Heart right ventricle (tissue), 16 donors: Measurements from ENCODE around the gene KRTAP10-1. TPM values are rescaled to one million over a fixed set of nuclear protein-coding genes. Genes with fewer than 3 reads are reported as not detected.

Experiments used
- ATAC-seq, 8 donors: fragments of 200-7000 bp; cut with Tn5 transposase; one replicate each; pipeline ENCODE4 v1.9.1; 2020; ENCODE audit warnings: mild to moderate bottlenecking in 8 of 8, moderate library complexity in 8 of 8, moderate number of reproducible peaks in 1 of 8
- DNase-seq, 2 donors: peaks; one replicate each; pipeline ENCODE4 v3.0.0-alpha.2; 2020
- H3K27ac ChIP-seq, 10 donors: fragments of 200-600 bp; sonication (generic) in 2 of 10; one replicate each; pipeline versions ENCODE4 v1.5.0 to v1.8.0; 2020 to 2022; ENCODE audit warnings: mild to moderate bottlenecking in 3 of 10
- H3K27me3 ChIP-seq, 7 donors: fragments of 200-600 bp; one replicate each; pipeline ENCODE4 v1.8.0; 2021 to 2022; ENCODE audit warnings: mild to moderate bottlenecking in 2 of 7
- H3K36me3 ChIP-seq, 9 donors: fragments of 200-600 bp; sonication (generic) in 1 of 9; one replicate each; pipeline versions ENCODE4 v1.5.0 to v1.8.0; 2020 to 2022; ENCODE audit warnings: mild to moderate bottlenecking in 2 of 9
- H3K4me1 ChIP-seq, 9 donors: fragments of 200-600 bp; sonication (generic) in 1 of 9; one replicate each; pipeline versions ENCODE4 v1.5.0 to v1.8.0; 2020 to 2022; ENCODE audit warnings: mild to moderate bottlenecking in 4 of 9
- H3K4me3 ChIP-seq, 10 donors: fragments of 200-600 bp; sonication (generic) in 2 of 10; one replicate each; pipeline versions ENCODE4 v1.5.0 to v1.8.0; 2020 to 2022; ENCODE audit warnings: mild to moderate bottlenecking in 7 of 10, moderate library complexity in 2 of 10
- H3K9me3 ChIP-seq, 11 donors: fragments of 200-600 bp in 10 of 11; sonication (generic) in 2 of 11; one replicate each; pipeline versions ENCODE4 v1.5.0 to v1.8.0; 2013 to 2022; ENCODE audit warnings: mild to moderate bottlenecking in 2 of 11, control low read depth in 1 of 11, moderate library complexity in 1 of 11
- WGBS, 2 donors: extraction: QIAGEN DNeasy Blood & Tissue Kit; methylation state at CpG; one replicate each; pipeline ENCODE4 v1.1.7; 2013; ENCODE audit warnings: inconsistent platforms in 1 of 2; 5-methylcytosine and 5-hydroxymethylcytosine counted together
- intact Hi-C, 10 donors: fragments of 100-400 bp; cut with DNase I; formaldehyde crosslinking; loops; one replicate each; pipeline versions ENCODE4 v1.11.1 to v1.14.2; 2022
- polyA plus RNA-seq, 2 donors: library from polyadenylated mRNA; stranded (reverse); fragments of 200-250 nt; gene quantifications; one replicate each; pipeline ENCODE4 v1.2.3, GENCODE V29; 2013
- total RNA-seq, 10 donors: library from RNA; stranded (reverse); fragmentation: NEBNext Ultra II Directional in 3 of 10; extraction: Animal tissue kit (Norgen Biotek cat#: 25700) in 3 of 10; gene quantifications; one replicate each; pipeline versions ENCODE4 v1.2.1 to v1.2.4, GENCODE V29; 2021 to 2023
- TF ChIP-seq, protein P1 (sequence below), 9 donors: fragments of 200-600 bp; sonication (generic) in 2 of 9; IDR thresholded peaks; one replicate each; pipeline versions ENCODE4 v1.5.0 to v1.8.0; 2021 to 2022; ENCODE audit warnings: antibody characterized with exemption in 9 of 9, mild to moderate bottlenecking in 5 of 9, moderate library complexity in 1 of 9
- donor health status: Arrhythmogenic right ventricular cardiomyopathy.
- donor health status: ischemic (EF 13 %, LVEDD 7.1; RV severe dilation, severe dysfunction).
- donor health status: healthy with polysubstance abuse.
- donor health status: DM: no; HTN: yes; CAD: no.
- donor health status: DM: no; HTN: no; CAD: no.
- donor health status: ischemic (EF 25% LVEDD 6.9; RV normal size, moderate dysfunction).
- donor health status: ischemic (EF 25% LVEDD 5.7; RV mildly dilated, moderate dysfunction).
- donor health status: healthy.
- donor health status: DM: yes; HTN: yes; CAD: no.
- donor health status: Ischemic cardiomyopathy.
- donor health status: ischemic (EF 35%, LVEDD 5.7; RV mildly dilated, moderate dysfunction).
- donor health status: nonischemic (EF 11% LVEDD 7.7; RV severe dilation, severe dysfunction).
- donor health status: DM: yes; HTN: yes; CAD: no.
- donor health status: PGD.
- donor health status: ischemic (EF 29% LVEDD 5.4; RV normal size, mild dysfunction).
- donor health status: nonischemic (EF 23%, LVEDD 6.1; RV moderate dilation, normal function).

Gene KRTAP10-1
- total and polyA plus RNA-seq, 12 donors: not detected

DNA sequence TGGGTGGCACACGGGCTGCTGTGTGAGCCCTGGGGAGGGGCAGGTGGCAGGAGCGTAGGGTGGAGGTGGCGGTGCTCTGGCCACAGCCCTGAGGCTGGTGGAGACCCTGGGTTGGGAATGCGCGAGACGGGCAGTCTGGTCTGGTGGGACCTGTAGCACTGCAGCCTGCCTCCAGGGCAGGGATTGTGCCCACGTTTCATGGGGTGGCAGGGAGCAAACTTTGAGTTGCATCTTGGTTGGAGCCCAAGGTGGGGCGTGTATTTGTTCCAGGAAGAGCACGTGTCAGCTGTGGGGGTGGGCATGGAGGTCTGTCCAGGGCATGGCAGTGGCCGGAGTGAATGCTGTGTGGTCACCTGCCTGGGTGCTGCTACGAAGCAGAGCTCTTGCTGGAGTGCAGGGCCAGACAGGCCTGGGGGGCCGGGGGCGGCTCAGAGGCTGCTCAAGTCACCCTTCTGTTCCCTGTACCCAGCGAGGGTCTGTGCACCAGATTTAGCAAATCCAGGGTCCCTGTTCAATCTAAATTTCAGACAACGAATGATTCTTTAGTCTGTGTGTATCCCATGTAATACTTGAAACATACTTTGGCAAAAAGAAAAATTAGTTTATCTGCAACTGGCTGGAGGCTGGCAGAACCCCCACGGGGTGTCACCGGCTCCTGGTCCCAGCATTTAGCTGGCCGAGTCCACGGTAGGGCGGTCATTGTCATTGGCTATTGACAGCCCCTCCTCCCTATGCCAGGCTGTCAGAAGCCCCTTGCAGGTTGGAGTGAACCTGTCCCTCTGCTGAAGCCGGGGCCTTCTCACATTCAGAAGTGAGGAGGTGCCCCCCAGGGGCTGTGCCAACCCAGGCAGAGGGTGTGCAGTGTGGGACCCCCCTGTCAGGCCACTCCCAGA lies 27.3 kb downstream of the KRTAP10-1 start:
- H3K27ac ChIP-seq: no peak overlapping the region
- 76 to 82% methylated on average over 21 of the region's 21 CpGs for WGBS, 2 donors
- no peak overlapping the region for H3K4me3 ChIP-seq
- H3K27me3 ChIP-seq: peaks cover 0 to 39% (median 17%) of the 10 kb centered on the region in 7 donors
- intact Hi-C loops: loop anchor here in 6 of 10 donors (5.0 to 10.0 kb wide), 3 partner anchors 230 to 282 kb away; no protein-coding TSS in a partner anchor
- peaks cover 0 to 10% (median 6%) of the 10 kb centered on the region in 9 donors for H3K4me1 ChIP-seq
- ATAC-seq: no peak
- no peaks in the 10 kb centered on the region for H3K9me3 ChIP-seq
- H3K36me3 ChIP-seq: no peaks in the 10 kb centered on the region
- TF ChIP-seq, protein P1, sequence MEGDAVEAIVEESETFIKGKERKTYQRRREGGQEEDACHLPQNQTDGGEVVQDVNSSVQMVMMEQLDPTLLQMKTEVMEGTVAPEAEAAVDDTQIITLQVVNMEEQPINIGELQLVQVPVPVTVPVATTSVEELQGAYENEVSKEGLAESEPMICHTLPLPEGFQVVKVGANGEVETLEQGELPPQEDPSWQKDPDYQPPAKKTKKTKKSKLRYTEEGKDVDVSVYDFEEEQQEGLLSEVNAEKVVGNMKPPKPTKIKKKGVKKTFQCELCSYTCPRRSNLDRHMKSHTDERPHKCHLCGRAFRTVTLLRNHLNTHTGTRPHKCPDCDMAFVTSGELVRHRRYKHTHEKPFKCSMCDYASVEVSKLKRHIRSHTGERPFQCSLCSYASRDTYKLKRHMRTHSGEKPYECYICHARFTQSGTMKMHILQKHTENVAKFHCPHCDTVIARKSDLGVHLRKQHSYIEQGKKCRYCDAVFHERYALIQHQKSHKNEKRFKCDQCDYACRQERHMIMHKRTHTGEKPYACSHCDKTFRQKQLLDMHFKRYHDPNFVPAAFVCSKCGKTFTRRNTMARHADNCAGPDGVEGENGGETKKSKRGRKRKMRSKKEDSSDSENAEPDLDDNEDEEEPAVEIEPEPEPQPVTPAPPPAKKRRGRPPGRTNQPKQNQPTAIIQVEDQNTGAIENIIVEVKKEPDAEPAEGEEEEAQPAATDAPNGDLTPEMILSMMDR (IDR thresholded peaks at IDR 0.05): no peak
- peak in 1 of 2 donors; percentile 4 for DNase-seq

DNA sequence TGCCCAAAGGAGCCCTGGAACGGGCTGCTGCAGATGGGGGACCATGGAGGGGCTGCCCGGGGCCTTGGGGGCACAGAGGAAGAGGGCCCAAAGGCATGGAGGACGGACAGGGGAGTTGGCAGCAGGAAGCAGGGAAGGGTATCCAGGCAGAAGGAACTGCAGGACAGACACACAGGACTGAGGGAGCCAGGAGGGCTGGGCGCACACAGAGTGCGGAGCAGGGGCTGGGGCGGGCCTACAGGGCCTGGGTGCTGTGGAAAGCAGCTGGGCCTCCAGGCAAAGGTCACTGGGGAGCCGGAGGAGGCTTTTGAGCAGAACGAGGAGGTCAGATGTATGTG lies 28.1 kb downstream of the KRTAP10-1 start:
- H3K36me3 ChIP-seq: no peaks in the 10 kb centered on the region
- DNase-seq (peak in 1 of 2 donors; percentile 3), ATAC-seq (no peak)
- no peak overlapping the region for H3K4me3 ChIP-seq
- 78 to 83% methylated on average over 8 of the region's 8 CpGs for WGBS, 2 donors
- intact Hi-C loops: loop anchor here in 6 of 10 donors (5.0 to 10.0 kb wide), 3 partner anchors 230 to 283 kb away; no protein-coding TSS in a partner anchor
- H3K4me1 ChIP-seq: peaks cover 0 to 10% (median 6%) of the 10 kb centered on the region in 9 donors
- TF ChIP-seq, protein P1 (IDR thresholded peaks at IDR 0.05): no peak
- H3K9me3 ChIP-seq: no peaks in the 10 kb centered on the region
- peaks cover 0 to 47% (median 17%) of the 10 kb centered on the region in 7 donors for H3K27me3 ChIP-seq
- H3K27ac ChIP-seq: no peak overlapping the region

DNA sequence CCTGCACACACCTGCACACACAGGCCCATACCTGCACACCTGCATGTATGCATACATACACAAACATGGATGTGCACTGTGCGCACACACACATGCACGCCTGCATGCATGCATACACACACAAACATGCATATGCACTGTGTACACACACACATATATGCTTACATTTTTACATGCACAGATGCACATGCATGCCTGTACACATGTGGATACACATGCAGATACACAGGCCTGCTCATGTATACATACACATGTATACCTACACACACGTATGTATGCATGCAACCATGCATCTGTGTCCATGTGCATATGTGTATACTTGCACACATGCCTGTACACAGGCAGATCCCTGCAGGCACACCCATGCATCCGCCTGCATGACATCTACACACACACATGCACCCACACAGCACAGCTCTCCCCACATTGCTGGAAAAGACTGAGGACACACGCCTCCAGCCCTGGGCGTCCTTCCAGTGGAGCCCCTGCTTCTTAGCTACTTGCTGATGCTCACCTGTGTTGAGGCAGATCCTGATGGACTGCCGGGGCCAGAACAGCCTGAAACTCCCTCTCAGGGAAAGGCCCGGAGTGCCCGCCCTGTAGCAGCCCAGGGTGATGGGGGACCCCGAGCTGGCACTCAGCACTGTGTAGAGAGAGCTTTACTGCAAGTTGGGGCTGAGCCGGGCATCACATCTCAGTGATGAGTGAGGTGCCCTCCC lies 28.6 kb downstream of the KRTAP10-1 start:
- H3K27me3 ChIP-seq: peaks cover 0 to 47% (median 17%) of the 10 kb centered on the region in 7 donors
- ATAC-seq (no peak), DNase-seq (peak in 1 of 2 donors; percentile 2)
- intact Hi-C loops: loop anchor here in 6 of 10 donors (5.0 to 10.0 kb wide), 3 partner anchors 231 to 283 kb away; no protein-coding TSS in a partner anchor
- TF ChIP-seq, protein P1 (IDR thresholded peaks at IDR 0.05): no peak
- WGBS, 2 donors: 87 to 88% methylated on average over 11 of the region's 11 CpGs
- no peaks in the 10 kb centered on the region for H3K36me3 ChIP-seq
- H3K4me3 ChIP-seq: no peak overlapping the region
- peaks cover 0 to 10% (median 6%) of the 10 kb centered on the region in 9 donors for H3K4me1 ChIP-seq
- no peak overlapping the region for H3K27ac ChIP-seq
- H3K9me3 ChIP-seq: no peaks in the 10 kb centered on the region
